GM21737 (cell line): Measurements from ENCODE around the gene RPL29.
A peak's percentile ranks its signal among the peaks of the same experiment; 100 is the strongest.

ENCODE experiments used
- ATAC-seq: cut with Tn5 transposase; IDR thresholded peaks from one replicate; pipeline ENCODE4 v1.9.1; 2021; ENCODE audit warnings: mild to moderate bottlenecking, moderate library complexity; ENCODE audit not compliant: unreplicated experiment

Gene RPL29

DNA sequence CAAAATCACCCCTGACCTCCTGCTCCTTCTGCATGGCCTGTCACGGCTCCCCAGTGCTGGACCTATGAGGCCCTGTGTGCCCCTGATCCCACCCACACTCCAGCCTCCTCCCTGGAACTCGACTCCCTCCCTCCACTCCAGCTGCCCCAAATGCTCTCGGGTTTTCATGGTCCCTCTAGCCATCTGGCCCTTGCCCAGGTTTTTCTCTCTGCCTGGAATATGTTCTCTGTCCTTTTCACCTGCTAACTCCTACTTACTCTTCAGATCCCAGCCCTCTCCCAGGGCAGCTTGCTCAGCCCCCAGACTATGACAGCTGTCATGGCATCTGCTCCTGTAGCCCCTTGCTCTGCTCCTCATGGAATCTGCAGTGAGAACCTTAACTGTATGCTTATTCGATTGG is 30.3 kb upstream of the RPL29 start:
- ATAC-seq, result no peak

DNA sequence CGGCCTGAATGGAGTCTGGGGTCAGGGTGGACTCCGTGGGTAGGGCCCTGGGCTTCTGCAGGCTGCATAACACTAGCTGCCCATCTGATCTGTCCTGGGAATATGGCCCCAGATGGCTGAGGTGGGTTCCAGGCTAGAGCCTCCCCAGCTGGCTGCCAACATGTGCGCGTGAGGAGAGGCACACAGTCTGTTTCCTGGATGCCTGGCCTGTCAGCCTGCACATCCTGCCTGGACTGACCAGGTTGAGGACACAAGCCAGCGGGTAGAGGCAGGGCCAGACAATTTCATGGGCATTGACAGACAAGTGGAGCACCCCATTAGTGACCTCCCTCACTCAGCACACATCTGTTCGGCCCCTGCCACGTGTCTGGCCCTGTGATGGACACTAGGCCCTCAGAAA is 29.8 kb upstream of the RPL29 start:
- ATAC-seq, result no peak

DNA sequence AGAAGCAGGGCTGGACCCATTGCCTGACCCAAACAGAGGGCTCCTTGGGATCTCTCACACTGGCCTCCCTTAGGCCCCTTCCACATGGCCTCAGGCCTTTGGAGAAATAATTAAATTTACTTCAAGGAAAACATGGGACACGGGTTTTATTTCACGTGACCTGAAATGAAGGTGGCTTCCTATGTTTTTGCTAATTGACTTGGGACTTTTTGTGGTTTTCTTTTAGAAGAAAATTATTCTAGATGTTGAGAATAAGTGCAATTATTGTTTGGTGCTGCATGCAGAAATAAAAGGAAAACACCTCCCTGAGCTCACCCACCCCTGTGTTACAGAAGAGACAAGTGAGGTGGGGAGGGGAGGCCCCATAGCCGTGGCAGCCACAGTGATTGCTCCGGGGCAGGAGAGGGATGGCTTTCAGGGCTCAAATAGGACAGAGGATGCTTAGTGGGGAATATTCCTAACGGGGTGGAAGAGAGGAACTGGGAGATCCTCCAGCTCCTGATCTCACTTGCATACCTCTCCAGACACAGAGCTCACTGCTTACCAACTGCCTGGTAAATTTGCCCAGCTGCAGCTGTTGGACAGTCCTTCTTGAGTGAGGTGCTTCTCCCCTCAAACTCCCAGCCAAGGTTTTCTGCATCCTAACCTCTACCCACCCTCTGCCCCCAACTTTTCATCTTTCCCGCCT is 29.2 kb upstream of the RPL29 start:
- no peak for ATAC-seq

DNA sequence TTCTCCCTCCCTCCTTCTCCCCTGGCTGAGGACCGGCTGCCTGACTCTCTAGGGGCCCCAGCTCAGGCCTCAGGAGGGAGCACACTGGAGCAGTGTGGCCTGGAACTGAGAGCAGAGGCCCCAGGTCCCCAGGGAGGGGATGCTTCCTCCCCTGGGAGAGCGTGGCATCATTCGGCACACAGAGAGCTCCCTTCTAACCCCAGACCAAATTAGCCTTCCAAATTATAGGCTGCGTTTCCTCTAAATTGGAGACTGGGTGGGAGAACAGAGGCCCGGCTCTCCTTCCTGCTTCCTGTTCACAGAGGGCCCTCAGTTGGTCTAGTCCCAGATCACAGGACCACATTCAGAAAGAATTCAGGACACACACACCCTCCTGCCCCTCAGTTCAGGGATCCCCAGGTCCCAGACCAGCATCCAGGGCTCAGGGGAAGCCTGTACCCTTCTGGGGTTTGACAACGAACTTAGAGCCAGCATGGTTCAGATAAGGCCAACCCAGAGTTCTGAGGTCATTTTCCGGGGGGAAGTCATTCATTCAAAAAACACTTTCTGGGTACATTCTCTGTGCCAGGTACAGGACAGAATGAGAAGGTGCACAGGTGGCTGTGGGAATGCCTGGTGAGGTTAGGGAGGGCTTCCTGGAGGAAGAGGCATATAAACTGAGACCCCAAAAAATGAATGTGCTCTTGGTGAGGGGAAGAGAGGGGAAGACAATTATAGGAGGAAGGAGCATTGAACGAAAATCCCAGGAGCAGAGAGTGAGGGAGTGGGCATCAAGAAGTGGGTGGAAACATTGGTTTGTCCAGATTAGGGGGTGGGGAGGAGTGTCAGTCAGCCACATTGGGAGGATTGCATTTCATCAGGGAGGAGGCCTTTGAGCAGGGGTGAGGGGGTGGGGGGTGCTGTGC is 28.4 kb upstream of the RPL29 start:
- peak; percentile 67 for ATAC-seq

DNA sequence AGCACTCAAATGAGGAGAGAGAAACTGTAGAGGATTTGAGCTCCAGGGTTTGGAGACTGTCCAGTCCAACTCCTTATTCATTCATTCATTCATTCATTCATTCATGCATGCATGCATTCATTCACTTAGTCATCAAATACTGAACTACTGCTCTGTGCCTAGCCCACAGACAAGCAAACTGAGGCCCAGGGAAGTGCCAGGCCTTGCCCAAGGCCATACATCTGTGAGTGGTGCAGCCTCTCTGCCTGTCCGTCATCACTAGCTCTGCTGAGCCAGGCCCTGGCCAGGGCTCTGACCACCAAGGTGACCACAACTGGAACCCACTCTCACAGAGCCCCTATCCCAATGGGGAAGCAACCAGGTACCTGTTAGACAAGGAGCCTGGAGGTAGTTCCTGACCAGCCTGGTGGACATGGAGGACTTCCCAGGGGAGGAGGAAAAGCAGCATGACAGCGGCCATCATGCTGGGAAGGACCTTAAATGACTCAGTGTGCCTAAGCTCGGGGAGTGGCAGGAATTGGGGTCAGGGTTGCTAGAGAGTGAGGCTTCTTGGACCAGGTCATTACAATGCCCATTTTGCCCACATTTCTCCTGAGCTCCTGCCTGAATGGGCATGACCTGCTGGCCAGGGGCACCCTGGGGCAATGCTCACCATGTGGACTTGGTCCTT is 27.5 kb upstream of the RPL29 start:
- no peak for ATAC-seq

DNA sequence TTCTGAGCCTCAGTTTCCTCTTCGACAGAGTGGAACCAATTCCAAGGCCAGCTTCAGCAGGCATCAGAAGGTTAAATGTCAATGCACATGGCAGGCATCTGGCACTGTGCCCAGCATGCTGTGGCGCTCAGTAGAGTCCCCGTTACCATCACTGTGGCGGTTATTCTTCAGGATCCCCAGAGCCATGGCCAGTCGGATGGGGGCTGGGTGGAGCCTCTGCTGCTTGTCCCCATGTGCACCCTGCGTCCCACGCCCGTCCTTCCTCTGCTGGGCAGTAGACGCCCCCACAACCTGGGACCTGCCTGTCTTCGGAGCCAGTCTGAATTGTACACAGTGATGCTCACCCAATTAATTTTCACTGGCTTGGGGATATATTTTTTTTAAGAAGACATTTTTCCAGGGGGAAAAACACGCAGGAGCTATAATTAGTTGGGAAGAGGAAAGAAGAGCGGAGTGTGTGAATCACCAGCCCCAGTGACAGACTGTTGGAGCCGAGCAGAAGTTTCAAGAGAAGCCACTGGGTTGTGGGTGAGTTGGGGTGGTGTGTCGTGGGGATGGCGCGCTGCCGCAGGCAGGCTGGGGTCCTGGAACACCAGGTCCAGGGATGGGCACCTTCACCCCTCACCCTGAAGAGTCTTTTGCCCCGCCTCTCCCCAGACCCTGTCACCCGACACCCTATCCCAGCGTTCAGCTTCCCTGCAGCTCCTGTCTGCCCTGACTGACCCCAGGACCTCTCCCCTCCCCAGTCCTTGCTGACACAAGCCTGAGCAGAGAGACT is 26.8 kb upstream of the RPL29 start:
- ATAC-seq, result no peak

DNA sequence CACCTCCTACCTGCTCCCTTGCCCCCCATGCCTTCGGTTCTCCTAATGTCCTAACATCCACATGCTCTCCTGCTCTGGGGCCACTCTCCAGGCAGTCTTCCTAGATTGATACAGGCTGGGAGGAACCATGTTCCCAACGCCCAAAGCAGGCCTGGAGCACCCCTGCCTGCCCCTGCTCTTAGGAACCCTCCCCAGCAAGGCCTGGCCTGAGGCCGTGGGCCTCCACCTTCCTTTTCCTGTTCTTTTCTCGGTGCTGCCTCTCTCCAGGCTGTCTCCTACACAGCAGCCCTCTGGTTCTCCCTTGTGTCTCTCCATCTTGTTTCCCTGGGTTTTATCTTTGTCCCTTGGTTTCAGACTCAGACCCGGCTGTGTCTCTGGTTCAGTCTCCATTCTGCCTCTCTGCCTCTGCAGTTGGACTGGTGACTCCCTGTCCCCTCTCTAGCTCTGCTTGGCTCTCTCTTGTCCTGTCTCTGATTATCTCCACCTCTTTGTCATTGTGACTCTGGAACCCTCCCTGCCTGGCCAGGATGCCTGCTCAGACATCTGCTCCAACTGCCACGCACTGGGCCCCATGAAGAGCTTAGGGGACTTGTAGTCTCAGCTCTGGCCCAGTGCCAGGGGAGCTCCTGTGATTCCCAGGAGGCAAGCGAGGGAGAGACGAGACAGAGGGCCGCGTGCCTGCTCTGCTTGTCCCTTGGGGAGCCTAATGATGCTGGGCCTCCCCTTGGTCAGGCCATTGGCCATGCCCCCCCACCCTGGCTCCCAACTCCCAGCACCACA is 26.0 kb upstream of the RPL29 start:
- ATAC-seq, result no peak

DNA sequence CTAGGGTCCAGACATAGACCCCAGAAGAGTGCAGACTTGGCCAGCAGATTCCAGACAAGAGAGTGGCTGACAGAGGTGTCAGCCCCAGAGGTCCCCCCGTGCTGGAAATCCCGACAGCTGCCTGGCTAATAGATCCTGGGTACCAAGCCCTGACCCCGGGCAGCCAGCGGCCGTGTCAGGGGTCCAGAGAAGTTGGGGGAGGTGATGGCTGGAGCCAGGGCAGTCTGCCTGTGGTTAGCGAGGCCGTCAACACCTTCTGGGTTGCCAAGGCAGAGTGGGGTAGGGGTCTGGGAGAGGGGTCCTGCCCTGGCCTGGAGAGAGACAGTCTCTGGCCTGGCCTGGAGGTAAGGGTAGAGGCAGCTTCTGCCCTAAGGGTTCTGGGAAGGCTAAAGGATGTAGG is 25.1 kb upstream of the RPL29 start:
- no peak for ATAC-seq

DNA sequence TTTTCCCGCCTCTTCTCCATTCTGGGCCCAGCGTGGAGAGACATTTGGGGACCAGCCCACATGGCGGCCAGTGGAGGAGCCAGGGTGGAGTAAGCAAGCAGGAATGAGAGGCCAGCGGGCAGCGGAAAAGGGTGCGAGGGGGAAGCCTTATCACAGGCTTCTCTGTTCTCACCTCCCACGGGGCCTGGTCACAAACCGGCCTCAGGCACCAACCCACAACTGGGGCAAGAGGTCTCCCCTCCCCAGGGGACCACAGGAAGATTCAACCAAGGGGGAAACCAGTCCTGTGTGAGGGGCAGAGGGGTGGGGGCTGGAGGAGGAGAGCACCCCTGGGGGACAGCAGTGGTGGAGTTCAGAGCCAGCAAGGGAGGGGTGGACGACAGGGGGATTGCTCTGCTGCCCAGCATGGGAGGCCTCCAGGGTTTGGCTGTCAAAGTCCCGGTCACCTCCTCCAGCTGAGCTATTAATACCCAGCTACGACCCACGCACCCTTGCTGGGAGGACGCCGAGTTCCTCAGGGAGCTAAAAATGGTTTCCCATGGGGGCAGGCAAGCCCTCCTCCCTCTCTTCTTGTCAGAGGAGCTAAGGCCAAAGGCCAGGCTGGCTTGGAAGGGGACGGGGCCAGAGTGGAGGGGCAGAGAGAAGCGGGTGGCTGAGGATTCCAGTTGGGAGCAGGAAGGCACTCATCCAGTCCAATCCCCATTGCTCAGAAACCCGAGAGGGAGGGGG is 23.8 kb upstream of the RPL29 start:
- ATAC-seq, result no peak

DNA sequence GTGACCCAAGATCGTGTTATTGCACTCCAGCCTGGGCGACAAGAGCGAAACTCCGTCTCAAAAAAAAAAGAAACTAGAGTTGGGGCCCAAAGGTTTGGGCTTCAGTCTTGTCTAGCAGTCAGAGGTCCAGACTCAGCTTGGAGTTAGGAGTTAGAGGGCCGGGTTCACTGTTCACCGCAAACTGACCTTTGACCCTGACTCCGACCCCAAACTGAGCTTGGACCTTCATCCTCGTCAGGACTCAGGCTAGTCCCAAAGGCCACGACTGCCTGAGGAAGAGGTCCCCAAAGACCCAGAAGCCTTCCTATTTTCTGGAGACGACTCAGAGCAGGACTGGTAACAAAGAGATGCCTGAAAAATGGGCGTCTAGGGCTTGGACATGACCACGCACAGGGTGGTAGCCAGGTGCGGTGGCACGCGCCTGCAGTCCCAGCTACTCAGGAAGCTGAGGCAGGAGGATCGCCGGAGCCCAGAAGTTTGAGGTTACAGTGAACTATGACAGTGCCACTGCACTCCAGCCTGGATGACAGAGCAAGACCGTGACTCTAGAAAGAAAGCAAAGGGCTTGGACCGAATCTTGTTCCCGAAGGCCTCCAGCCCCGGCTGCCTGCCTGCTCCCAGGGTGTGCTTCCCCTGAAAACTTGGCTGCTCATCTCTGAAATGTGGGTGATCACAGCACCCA is 22.8 kb upstream of the RPL29 start:
- no peak for ATAC-seq

DNA sequence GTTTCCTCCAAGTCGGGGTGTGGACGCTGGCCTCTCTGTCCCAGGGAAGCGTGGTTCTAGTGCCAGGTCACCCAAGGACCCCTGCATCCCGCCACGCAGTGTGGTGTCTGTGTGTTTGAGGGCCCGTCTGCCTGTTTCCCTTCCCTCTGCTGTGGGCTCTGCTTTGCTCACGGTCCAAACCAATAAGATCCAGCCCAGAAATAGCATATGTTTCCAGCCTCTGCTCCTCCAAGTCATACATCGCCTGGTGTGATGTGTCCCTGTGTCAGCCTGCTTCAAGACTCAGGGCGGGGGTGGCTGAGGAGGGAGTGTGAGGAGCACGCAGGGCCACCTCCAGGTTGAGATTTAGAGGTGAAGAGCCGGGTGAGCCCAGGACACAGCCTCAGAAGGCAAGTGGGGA is 21.9 kb upstream of the RPL29 start:
- no peak for ATAC-seq

DNA sequence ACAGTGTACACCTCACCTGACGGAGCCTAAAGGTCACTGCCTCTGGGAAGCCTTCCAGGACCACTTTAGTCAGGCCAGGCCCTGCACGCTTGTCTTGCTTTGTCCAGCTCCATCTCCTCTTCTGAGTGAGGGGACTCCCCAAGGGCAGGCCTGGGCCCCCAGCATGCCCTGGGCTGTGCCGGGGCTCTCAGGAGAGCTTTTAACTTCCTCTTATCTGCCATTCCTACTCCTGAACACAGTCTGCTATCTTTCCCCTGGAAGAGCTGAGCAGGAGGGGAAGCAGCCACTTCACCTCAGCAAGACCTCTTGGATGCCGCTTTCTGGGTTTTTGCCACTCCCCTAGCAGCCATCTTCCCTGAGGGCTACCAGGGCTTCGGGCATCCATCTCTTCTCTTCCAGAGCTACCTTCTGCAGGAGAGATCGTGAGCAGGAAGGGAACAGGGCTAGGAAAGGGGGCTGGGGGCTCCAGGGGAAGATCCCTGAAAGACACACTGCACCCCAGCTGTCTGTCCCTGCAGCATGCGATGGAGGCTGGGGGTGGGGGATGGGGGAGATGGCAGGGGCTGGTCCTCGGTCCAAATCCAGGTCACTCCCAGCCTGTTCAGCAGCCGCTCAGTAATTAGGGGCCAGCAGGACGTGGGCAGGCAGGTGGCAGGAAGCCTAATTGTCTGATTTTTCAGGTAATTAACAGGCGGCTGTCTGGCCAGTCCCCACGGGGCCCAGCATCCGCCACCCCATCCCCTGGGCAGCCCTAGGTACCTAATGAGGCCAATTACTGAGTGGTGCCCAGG is 19.9 kb upstream of the RPL29 start:
- no peak for ATAC-seq

DNA sequence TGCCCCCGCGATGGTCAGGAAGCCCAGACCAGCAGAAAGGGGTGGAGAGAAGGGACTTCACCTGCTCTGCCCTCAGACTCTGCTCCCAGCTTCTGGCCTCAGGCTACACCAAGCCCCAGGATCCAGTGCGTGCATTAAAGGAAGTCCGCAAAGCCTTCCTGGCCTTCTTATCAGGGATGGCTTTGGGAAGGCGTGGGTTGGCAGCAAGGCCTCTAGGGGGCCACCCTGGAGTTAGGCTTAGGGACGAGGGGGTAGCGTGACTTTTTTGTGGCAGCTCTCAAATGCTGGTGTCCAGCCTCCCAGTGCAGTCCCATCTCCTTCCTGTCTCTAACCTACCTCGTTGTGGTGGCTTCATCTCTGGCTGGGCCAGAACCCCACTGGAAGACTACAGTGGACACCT is 18.9 kb upstream of the RPL29 start:
- no peak for ATAC-seq

DNA sequence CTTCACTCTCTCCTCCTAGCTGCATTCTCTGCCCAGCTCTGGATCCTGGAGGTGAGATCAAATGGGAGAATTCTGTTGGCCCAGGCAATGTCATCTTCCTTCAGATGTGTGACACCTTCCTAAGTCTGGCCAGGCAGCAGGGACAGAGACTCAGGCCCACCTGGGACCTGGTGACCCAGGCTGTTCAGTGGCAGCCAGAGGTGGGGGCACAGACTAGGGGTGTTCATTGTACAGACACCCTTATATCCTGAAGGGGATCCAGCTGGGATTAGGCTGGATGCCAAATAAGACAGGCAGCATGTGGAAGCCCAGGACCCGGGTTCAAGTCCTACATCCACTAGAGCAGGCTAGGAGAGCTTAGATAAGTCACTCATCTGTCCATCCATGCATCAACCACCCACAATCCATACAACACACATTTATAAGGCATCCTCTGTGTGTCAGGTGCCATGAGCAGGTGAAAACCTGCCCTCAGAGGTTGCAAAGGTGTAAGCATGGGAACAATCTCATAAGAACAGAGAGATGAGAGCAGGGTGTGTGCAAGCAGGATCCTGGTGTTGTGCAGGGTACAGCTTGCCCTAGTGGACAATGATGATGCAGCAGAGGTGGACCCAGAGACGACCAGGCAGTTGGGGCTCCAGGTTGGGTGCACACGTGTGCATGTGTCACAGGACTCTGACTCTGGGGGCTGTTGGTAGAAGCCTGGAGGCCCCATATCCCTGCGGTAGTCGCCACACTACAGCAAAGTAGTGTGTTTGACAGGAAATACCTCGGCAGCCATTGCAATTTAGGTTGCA is 18.3 kb upstream of the RPL29 start:
- ATAC-seq, result no peak

DNA sequence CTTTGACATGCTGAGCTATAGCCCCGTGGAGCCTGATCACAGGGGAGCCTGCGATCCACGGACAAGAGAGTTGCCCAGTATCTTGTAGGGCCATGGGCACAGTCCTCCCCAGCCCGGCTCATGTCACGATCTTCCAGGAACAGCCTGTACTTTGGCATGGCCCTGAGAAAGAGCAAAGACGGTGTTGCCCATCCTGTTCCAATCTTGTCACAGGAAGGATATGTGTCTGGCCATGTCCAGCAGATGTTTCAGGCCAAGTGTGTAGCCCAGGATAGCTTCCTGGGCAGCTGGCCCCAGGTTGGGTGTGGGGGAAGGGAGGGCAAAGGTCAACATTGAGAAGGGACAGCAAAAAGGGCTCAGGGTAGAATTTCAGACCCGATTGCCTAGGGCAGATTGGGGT is 17.0 kb upstream of the RPL29 start:
- ATAC-seq, result no peak

DNA sequence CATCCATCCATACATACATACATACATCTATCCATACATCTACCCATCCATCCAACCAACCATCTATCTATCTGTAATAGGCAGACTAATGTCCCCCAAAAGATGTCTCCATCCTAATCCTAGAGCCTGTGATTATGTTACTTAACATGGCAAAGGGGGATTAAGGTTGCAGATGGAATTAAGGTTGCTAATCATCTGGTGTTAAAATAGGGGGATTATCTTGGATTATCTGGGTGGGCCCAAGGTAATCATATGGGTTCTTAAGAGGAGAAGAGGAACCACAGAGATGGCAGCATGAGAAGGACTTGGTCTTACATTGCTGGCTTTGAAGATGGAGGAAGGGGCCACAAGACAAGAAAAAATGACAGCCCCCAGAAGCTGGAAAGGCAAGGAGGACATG is 14.7 kb upstream of the RPL29 start:
- no peak for ATAC-seq

DNA sequence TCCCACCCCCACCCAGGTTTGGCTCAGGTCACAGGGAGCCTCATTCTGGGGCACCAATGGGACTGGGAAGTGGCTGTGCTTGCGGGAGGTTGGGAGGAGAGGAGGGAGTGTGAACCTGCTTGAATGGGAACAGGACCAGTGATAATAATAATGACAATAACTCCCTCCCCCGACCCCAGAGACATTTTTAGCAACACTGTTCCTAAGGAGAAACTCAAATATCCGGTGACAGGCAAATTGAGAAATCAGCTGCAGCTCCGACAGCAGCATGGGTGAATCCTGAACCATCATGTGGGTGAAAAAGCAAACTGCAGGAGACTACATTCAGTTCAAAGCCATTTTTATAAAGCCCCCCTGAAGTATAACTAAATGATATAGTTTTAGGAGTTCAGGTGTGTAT is 11.6 kb upstream of the RPL29 start:
- no peak for ATAC-seq

DNA sequence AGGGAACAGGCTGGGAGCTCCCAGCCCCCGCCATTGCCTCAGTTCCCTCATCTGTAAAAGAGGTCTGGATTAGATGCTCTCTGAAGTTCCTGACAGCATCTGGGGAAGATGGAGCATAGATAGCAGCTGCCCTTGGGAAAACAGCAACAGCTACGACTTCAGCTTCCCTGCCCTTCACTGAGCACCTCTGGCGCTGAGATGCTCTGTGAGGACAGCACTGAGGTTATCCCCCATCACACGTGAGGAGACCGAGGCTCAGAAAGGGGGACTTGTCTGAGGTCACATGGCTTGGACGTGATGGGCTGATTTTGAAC is 11.1 kb upstream of the RPL29 start:
- no peak for ATAC-seq
